GM06990 (cell line): ENCODE measurements around the gene SAXO1.

Experiments used
- DNase-seq: peaks from one replicate; pipeline ENCODE4 v3.0.0-alpha.2; 2011; ENCODE audit not compliant: insufficient read length; ENCODE audit errors: extremely low read depth
- H3K27me3 ChIP-seq: replicated peaks from 2 replicates; pipeline ENCODE4 v1.6.0; 2011; ENCODE audit warnings: low read length; ENCODE audit not compliant: control insufficient read depth, insufficient read depth
- H3K36me3 ChIP-seq: 2 replicates; pipeline ENCODE4 v1.5.1; 2011; ENCODE audit warnings: low read length; ENCODE audit not compliant: control insufficient read depth, insufficient read depth
- H3K4me3 ChIP-seq: replicated peaks from 2 replicates; pipeline ENCODE4 v1.5.1; 2011; ENCODE audit warnings: low read depth, mild to moderate bottlenecking, control low read depth, low read length
- CTCF ChIP-seq: IDR thresholded peaks from 2 replicates; pipeline ENCODE4 v1.5.1; 2011; ENCODE audit warnings: low read length, control low read depth, mild to moderate bottlenecking, inconsistent platforms; ENCODE audit not compliant: insufficient read depth, poor library complexity, severe bottlenecking

The SAXO1 gene

GRCh38 chr9:19033015-19033414 is at the start of gene SAXO1:
Gene SAXO1 (minus strand): TSS chr9:19033209. CDS start chr9:19032908, 301 bp downstream.
- H3K27me3 ChIP-seq = no peaks in the 10 kb centered on the region
- no peak for DNase-seq
- no peak within 1 kb of the TSS for H3K4me3 ChIP-seq
- H3K36me3 ChIP-seq = no peaks in the 10 kb centered on the region
- TF ChIP-seq CTCF = no peak

DNA sequence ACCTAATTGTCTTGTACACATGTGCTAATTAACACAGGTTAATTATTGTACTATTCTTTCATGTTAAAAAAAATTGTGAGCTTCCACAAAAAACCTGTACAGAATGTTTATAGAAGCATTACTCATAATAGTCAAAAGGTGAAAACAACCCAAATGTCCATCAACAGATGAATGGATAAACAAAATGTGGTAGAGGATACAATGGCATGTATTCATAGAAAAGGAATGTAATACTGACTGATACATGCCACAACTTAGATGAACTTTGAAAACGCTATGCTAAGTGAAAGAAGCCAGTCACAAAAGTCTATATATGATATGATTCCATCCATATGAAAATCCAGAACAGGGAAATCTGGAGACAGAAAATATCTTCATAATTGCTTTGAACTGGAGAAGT is 41.8 kb upstream of the SAXO1 start:
- Histone ChIP-seq H3K36me3 (peaks cover 15% of the 10 kb centered on the region), H3K4me3 (no peak overlapping the region), H3K27me3 (no peaks in the 10 kb centered on the region)
- TF ChIP-seq CTCF = no peak
- DNase-seq = no peak

- no peaks in the 10 kb centered on the region for H3K27me3 ChIP-seq
- no peak for DNase-seq
These were observed 41.2 kb upstream of the SAXO1 start for GRCh38 chr9:19074229-19074628.

DNA sequence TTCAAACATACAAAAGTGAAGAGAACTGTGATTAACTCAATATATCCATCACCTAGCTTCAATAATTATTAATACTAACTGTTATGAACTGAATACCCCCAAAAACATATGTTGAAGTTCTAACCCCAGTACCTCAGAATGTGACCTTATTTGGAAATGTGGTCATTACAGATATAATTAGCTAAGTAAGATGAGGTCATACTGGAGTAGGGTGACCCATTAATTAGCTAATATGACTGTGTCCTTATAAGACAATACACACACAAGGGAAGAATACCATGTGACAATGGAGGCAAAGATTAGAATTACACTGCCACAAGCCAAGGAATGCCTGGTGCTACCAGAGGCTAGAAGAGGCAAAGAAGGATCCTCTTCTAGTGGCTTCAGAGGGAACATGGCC is 24.0 kb upstream of the SAXO1 start:
- no peak overlapping the region for H3K4me3 ChIP-seq
- no peak for TF ChIP-seq CTCF
- no peak for DNase-seq
- peaks cover 2% of the 10 kb centered on the region; the same call in 1 of the 2 replicates for H3K36me3 ChIP-seq
- H3K27me3 ChIP-seq = no peaks in the 10 kb centered on the region

More at GRCh38 chr9:19074229-19074628, 41.2 kb upstream of the SAXO1 start:
- Histone ChIP-seq H3K36me3 (peaks cover 17% of the 10 kb centered on the region), H3K4me3 (no peak overlapping the region)
- no peak for TF ChIP-seq CTCF

GRCh38 chr9:19050637-19051591 is 17.9 kb upstream of the SAXO1 start:
- Histone ChIP-seq H3K27me3 (no peaks in the 10 kb centered on the region), H3K4me3 (peak overlapping the region; percentile 99), H3K36me3 (no peaks in the 10 kb centered on the region)
- no peak for DNase-seq
- no peak for TF ChIP-seq CTCF
